ENCODE results near the gene TMEM61.
"Not testable (repeated sequence)": the region's sequence is repeated elsewhere in the genome, so short reads cannot be mapped to it uniquely, and the experiment has no call there.

The TMEM61 gene

DNA sequence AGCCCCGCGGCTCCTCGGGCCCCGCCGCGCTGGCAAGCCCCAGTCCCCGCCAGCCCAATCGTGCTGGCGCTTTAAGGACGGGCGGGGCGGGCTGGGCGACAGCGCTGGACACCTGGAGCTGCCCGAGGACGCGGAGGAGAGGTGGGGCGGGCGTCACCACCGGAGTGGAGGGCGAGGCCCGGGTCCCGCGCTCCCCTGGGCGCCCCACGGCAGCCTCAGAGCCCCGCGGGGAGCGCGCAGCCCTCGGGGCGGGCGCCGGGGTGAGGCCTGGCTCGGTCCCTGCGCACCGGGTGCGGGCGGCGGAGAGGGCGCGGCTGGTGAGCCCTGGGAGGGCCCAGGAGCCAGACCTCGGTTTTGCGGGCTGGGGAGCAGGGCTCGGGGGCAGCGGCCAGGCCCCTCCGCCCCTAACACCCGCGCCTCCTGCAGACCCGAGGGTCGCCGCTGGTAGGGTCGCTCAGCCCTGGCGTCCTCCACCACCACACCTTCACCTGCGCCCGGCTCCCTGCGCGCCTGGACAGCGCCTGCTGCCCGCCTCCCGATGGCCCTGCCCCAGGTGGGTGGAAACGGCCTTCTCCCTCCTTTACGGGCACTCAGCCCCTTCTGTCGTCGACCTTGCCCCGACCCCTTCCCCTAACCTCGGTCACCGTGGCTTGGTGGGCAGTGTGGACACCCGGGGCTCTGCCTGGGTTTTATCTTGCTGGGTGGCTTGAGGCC lies at the start of gene TMEM61:
Gene TMEM61, plus strand, starts transcription at position 101 of the 714 bp plus-strand sequence. Its CDS starts 438 bp downstream, at position 539.
- no peak for FAIRE-seq

DNA sequence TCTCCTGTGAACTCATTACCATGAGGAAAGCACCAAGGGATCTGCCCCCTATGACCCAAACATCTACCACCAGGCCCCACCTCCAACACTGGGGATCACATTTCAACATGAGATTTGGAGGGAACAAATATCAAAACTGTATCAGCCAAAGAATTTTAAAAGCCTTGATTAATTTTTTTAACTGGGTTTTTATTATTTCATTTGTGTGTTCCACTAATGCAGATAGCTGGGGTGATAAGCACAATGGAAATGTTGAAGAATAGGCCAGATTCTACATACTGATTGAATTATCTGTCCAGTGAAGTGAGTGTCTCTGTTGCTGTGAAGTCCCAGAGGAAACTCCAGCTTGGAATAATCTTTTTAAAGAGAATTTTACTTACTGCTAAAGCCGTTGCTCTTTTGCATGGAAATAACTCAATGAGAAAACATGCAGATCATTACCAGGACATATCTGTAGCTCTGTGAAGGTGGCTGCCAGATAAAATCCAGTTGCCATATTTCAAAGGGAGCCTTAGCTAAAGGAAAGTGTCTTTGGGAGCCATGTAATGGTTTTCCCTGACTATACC lies 49.1 kb upstream of the TMEM61 start:
- no peak for FAIRE-seq

DNA sequence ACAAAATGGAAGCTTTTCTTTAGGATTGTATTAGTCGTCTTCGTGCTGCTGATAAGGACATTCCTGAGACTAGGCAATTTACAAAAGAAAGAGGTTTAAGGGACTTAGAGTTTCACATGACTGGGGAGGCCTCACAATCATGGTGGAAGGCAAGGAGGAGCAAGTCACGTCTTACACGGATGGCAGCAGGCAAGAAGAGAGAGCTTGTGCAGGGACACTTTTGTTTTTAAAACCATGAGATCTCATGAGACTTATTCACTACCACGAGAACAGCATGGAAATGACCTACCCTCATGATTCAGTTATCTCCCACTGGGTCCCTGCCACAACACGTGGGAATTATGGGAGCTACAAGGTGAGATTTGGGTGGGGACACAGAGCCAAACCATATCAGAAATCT lies 46.3 kb upstream of the TMEM61 start:
- not testable (repeated sequence) for FAIRE-seq

DNA sequence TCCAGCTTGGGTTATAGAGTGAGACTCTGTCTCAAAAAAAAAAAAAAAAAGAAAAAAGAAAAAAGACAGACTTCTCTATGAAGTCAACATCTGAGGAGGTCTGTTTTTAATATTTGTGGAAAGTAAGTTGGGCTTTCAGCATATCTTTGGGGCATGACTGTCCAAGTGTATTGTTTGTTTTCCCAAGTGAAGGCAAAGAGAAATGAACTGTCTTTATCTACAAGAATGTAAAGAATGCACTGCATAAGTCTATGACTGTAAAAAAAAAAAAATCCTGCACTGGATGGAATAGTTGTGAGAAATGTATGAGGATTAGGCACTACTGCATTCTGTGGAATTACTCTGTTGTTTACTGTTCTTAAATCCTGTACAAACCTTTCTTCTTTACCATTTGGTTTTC lies 45.6 kb upstream of the TMEM61 start:
- FAIRE-seq, result no peak

DNA sequence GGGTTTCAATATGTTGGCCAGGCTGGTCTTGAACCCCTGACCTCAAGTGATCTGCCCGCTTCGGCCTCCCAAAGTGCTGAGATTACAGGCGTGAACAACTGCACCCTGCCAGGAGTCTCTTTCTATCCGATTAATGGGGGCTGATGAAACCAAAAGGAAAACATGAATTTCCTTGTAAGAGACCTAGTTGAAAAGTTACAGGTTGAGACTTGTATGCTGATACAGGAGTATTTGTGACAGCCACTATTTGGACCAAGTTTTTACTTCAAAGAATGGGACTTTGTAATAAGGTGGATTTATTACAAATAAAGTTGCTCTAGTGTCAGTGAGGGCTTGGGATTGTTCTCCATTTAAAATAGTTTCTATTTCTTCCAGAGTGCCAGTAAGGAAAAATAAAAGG lies 43.6 kb upstream of the TMEM61 start:
- no peak for FAIRE-seq

DNA sequence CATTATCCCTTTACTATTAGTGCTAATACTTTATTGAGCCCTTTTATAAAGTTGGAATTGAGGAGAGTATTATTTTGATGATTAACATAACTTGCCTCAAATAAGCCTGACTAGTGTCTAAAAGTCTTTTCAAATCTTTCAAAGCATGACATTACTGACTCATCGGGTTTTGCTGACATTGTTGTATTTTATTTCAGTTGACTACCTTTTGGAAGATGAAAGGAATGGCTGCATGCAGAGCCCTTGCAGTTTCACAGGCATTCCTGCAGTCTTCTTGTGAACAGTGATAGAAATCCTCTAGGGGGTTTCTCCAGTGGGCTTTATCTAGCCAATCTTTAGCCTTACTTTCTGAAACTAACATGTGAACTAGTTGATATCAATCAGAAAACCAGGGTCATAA lies 43.0 kb upstream of the TMEM61 start:
- FAIRE-seq, result no peak

DNA sequence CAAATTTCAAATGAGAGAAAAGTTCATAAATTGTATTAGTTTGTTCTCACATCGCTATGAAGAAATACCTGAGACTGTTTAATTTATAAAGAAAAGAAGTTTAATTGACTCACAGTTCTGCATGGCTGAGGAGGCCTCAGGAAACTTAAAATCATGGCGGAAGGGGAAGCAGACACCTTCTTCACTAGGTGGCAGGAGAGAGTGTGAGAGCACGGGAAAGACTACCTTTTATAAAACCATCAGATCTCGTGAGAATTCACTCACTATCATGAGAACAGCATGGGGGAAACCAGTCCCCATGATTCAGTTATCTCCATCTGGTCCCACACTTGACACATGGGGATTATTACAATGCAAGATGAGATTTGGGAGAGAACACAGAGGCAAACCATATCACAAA lies 41.5 kb upstream of the TMEM61 start:
- FAIRE-seq, result not testable (repeated sequence)

DNA sequence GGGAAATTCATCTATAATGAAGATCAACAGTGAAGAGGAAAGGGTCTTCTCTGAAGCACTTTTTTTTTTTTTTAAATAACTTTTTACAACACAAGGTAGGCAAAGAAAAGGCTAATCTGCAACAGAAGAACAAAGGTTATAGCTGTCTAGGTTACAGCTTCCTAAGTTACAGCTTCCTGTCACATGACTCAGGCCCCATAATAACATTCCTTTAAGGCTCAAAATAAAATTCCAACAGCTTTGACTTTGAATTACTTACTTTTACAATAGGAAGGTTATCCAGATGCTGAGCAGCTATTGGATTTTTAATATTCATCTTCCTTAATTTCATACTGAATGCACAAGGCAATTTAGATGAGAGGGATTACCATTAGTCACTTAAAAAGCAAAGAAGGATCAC lies 40.4 kb upstream of the TMEM61 start:
- no peak for FAIRE-seq

DNA sequence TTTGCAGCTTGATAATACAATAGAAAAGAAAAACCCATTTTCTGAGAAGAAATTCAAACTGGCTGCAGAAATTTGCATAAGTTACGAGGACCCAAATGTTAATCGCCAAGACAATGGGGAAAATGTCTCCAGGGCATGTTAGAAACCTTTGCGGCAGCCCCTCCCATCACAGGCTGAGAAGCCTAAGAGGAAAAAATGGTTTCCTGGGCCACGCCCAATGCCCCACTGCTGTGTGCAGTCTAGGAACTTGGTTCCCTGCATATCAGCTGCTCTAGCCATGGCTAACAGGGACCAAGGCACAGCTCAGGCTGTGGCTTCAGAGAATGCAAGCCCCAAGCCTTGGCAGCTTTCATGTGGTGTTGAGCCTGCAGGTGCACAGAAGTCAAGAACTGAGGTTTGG lies 37.5 kb upstream of the TMEM61 start:
- no peak for FAIRE-seq

DNA sequence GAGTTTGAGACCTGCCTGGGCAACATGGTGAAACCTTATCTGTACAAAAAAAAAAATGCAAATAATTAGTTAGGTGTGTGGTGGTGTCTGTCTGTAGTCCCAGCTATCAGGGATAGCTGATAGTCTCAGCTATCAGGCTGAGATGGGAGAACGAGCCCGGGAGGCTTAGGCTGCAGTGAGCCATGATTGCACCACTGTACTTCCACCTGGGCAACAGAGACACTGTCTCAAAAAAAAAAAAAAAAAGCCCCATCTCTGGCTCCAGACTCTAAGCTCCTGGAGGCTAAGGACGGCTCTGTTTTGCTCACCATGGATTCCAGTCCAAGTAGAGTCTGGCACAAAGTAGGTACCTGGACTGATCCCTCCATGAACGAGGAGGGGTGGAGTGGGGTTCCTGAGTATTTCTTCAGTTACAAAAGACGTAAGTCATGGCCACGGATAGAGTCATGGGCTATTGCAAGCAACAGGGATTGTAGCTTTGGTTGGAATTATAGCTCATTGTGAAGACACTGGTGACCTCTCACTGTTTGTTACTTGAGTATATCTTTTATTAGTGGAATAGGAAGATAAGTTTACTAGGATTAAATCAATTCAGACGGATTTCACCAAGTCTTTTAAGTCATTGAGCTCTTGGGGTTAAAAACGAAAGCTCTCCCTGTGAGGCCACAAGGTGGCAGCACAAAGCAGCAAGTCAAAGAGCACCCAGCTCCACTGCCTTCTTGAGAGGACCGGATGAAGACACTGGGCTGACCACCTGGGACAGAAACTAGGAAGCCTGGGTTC lies 35.6 kb upstream of the TMEM61 start:
- peak; percentile 85 for FAIRE-seq

DNA sequence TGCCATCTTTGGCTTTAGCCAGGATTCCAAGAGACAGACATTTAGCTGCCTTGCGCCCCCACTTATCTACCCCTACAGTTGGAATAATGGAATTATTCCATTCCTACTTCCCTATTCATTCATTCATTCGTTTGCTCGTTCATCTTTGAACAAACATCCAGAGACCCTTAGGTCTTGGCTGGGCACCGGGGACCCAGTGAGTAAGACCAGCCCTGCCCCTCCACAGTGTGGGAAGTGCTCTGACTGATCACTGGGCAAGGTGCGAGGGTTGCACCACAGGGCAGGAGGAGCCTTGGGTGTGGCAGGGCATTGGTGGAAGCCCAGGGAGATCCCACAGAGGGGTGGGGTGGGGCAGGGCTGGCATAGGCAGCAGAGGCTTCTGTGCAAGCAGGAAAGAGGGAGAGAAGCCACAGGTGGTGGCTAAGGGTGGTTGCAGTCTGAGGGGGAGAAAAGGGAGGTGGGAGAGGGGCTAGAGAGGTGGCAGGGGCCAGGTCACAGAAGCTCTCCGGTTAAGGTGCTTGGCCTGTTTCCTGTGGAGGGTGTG lies 35.0 kb upstream of the TMEM61 start:
- no peak for FAIRE-seq

DNA sequence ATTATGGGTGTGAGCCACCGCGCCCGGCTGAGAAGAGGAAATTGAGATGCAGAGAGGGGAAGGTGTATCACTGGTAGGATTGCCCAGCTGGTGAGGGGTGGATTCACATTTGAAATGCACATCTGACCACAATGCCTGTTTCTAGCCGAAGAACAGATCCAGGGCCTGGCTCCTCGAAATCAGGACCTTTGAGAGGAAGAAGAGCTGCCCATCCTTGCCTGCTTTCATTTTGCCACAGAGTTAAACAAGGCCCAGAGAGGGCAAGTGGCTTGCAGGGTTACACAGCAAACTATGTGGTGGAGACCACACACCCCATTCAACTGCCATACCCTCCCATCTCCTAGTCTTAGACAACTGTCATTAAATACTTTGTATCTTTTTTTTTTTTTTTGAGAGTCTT lies 32.9 kb upstream of the TMEM61 start:
- FAIRE-seq, result no peak

DNA sequence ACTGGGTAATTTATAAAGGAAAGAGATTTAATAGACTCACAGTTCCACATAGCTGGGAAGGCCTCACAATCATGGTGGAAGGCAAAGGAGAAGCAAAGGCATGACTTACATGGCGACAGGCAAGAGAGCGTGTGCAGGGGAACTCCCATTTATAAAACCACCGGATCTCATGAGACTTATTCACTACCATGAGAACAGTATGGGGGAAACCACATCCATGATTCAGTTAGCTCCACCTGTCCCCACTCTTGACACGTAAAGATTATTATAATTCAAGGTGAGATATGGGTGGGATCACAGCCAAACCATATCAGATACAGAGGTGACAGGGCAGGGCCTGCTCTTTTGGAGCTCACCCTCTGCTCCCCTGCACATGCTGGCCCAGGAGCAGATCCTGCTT lies 31.4 kb upstream of the TMEM61 start:
- no peak for FAIRE-seq

DNA sequence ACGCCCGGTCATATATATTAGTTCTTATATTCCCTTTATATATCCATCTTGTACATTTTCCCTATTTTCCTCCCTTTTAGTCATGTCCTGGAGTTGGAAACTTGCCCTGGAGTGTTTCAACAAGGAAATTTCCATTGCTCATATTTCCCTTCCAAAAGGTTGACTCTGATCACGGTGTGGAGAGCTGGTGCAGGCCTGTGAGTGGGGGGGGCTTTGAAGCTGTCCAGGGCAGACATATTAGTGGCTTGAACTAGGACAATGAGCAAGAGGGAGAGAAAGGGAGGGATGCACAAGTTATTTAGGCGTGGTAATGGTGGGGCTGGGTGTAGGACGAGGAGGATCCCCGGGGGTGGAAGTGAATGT lies 30.4 kb upstream of the TMEM61 start:
- no peak for FAIRE-seq

DNA sequence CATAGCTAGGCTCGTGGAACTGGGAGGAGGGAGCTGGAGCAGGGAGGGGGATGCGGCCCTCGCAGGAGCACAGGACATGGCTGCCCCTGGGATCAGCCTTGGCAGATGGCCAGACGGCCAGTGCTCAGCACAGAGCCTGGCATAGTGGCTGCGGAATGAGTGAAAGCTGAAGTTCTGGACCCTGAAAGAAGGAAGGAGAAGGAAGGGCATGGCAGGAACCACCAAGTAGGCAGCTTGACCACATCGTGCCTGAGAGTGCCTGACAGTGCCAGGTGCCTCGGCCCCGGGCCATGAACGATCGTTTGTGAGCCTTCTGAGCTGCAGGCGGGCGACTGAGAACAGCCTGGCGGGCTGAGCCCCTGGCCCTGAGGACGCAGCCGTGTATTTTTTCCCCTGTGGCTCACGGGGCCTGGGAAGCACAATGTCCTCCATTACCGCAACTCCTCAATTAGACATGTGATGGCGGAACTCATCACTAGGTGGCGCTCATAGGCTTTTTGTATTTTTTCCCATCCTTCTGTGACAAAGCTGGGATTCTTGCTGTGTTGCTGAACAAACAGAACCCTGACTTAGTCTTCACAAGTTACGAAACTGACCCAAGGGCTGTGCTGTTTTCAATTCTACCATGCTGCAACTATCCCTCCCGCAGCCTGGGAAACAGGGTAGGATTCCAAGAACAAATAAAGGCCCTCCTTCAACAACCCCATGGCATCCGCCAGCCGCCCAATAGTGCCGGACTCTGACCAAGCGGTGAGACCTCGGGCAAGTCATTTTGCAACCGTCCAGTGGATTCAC lies 29.9 kb upstream of the TMEM61 start:
- FAIRE-seq, result peak; percentile 89

DNA sequence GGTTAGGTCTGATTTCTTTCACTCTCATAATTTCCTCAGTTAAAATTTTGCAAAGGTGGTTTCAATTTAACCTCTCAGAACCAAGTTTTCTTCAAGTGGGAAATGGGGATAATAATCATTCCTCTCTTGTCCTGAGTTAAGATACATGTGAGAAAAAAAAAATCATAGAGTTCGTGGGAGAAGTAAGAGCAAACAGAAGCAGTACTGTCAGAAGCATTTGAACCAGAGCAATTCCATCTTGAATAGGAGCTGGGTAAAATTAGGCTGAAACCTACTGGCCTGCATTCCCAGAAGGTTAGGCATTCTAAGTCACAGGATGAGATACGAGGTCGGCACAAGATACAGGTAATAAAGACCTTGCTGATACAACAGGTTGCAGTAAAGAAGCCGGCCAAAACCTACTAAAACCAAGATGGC lies 28.6 kb upstream of the TMEM61 start:
- no peak for FAIRE-seq

DNA sequence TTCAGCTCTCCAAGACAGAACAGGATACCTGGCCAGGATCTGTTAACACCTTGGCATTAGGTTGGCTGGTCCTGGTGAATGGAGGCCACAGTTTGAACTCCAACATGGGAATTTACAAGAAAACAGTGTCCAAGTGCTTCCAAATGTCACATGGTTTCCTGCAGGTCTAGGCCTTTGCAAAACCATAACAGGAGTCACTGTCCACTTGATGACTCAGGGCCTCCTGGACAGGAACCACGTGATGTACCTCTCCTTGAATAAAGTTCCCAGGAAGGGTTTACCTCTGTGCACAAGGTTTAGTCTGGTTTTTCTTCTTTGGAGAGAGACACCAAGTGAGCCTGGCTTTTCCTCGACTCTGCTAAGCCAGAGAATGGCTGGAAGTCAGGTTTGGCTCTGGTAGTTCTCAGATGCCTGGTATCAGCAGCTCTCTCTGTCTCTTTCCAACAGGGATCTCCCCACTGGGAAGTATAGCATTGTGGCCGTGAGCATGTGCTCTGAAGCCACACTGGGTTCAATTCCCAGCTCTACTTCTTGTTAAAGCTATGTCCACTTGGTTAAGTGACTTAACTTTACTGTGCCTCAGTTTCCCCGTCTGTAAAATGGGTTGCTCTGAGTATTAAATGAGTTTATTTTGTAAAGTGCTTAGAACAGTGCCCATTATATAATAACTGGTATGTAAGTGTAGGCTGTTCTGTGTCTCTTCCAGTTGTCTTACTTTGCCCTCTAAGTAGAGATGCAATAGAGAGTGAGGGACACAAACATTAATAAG lies 27.3 kb upstream of the TMEM61 start:
- no peak for FAIRE-seq

DNA sequence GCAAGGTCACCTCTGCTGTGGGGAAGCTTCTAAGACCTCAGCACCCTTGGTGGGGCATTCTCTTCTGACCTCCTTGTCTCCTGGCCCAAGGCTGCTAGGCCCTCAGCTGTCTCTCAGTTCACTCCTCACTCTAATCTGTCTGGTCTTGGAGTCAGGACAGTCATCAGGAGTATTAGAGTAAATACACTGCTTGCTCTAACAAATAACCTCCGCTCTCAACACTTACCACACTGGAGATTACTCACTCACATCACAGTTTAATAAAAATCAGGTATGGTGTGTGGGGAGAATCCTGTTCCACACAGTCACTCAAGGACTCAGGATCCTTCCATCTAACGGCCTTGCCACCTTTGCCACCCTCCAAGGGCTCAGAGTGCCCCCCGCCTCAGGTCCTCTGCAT lies 26.6 kb upstream of the TMEM61 start:
- FAIRE-seq, result no peak

DNA sequence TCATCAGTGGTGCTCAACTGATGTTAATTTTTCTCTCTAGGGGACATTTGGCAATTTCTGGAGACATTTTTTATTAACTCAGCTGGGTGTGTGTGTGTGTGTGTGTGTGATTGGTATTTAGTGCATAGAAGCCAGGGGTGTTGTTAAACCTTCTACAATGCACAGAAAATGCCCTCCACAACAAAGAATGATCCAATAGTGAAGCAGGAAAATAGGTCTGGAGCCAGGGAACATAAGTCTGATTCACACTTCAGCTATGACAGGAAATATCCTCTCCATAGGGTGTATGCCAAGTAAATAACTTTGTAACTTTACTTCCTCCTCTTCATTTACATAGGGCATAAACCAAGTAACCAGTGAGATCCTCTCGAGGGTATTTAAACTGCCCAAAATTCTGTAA lies 25.1 kb upstream of the TMEM61 start:
- no peak for FAIRE-seq

DNA sequence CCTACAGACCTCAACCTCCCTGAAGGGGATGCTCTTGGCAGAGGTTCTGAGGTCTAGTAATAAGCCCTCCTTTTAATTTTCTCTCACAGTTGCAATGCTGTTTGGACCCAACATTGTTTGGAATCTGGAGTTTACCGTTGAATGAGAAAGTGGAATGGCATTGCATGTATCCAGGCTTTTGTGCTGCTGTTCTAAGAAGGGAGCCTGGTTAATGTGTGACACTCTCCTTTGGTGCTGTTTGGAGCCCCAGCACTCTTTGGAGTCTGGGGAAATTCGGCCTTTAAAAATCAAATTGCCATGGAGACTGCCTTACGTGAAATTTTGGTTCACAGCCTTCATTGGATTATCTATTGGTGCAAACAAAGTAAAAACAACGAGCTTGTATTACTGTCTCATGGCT lies 23.7 kb upstream of the TMEM61 start:
- no peak for FAIRE-seq

DNA sequence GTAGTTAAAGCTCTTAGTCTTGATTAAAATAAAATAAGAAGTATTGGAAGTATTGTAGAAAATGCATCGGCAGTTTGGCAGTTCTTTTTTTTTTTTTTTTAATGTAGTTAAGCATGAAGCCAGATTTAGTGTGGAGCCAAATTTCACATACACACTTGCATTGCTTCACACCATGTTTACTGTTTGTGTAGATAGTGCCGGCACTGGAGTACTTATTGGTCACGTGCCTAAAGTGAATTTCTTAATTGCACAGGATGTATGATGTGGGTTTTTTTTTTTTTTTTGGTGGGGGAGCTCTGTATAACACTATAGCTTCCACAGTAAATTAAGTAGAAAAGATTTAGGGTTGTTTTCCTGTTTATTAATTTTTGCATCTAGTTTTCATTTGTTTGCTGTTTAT lies 21.2 kb upstream of the TMEM61 start:
- no peak for FAIRE-seq
